Kidney (tissue), 14 donors: ENCODE measurements around the gene CCDC9B. TPM values are rescaled to one million over a fixed set of nuclear protein-coding genes. Genes with fewer than 3 reads are reported as not detected.

Experiments used
- DNase-seq, 5 donors: peaks; one replicate each; pipeline ENCODE4 v3.0.0-alpha.2; 2013 to 2020
- FAIRE-seq: peaks from 2 replicates; lab custom pipeline; 2012; peaks lifted over from hg19 to GRCh38; lab: Jason Lieb, UNC
- H3K27ac ChIP-seq, 2 donors: one replicate each; pipeline ENCODE4 v1.7.0; 2013; ENCODE audit warnings: low read depth in 2 of 2, low read length in 2 of 2, inconsistent platforms in 1 of 2
- H3K27me3 ChIP-seq: one replicate; pipeline ENCODE4 v1.7.1; 2013; ENCODE audit warnings: low read length, inconsistent platforms; ENCODE audit not compliant: control insufficient read depth, insufficient read depth
- H3K36me3 ChIP-seq, 3 donors: one replicate each; pipeline versions ENCODE4 v1.7.0 to v1.7.1; 2013; ENCODE audit warnings: low read length in 3 of 3, control low read depth in 1 of 3, inconsistent platforms in 1 of 3; ENCODE audit not compliant: insufficient read depth in 3 of 3, control insufficient read depth in 2 of 3
- H3K4me1 ChIP-seq, 3 donors: one replicate each; pipeline versions ENCODE4 v1.7.0 to v1.7.1; 2013; ENCODE audit warnings: low read length in 3 of 3, inconsistent platforms in 1 of 3, low read depth in 1 of 3; ENCODE audit not compliant: control insufficient read depth in 2 of 3, insufficient read depth in 2 of 3
- H3K4me3 ChIP-seq, 3 donors: one replicate each; pipeline versions ENCODE4 v1.7.0 to v1.8.1; 2013; ENCODE audit warnings: low read length in 3 of 3, control low read depth in 1 of 3, inconsistent platforms in 1 of 3
- H3K9ac ChIP-seq, 3 donors: one replicate each; pipeline versions ENCODE4 v1.7.0 to v1.7.1; 2013; ENCODE audit warnings: low read length in 3 of 3, control low read depth in 1 of 3, inconsistent platforms in 1 of 3
- H3K9me3 ChIP-seq, 3 donors: one replicate each; pipeline versions ENCODE4 v1.7.0 to v1.7.1; 2013; ENCODE audit warnings: low read length in 3 of 3, control low read depth in 1 of 3, inconsistent platforms in 1 of 3; ENCODE audit not compliant: control insufficient read depth in 2 of 3, insufficient read depth in 1 of 3
- CTCF ChIP-seq: IDR thresholded peaks from 3 replicates; pipeline ENCODE4 v1.5.1; 2012; ENCODE audit warnings: mild to moderate bottlenecking, moderate library complexity, borderline replicate concordance; ENCODE audit not compliant: insufficient read depth; ENCODE audit errors: extremely low read depth
- intact Hi-C: fragments of 100-400 bp; cut with DNase I; formaldehyde crosslinking; loops from one replicate; pipeline ENCODE4 v1.11.1; 2022
- polyA plus RNA-seq: library from polyadenylated mRNA; stranded (reverse); fragments of 350-450 nt; fragmentation: Illumina TruSeq; extraction: RNeasy Lipid Tissue Mini Kit (QIAGEN cat#74804); gene quantifications from one replicate; pipeline ENCODE4 v1.2.3, GENCODE V29; 2014; ENCODE audit warnings: low read depth, low replicate concordance; ENCODE audit not compliant: insufficient read depth
- total RNA-seq: library from RNA; stranded (reverse); fragmentation: NEBNext Ultra II Directional; extraction: Animal tissue kit (Norgen Biotek cat#: 25700); gene quantifications from one replicate; pipeline ENCODE4 v1.2.1, GENCODE V29; 2021
- donor health status: control.
- donor health status: control.
- donor health status: control.
- donor health status: control.
- donor health status: control.
- donor health status: DM: yes; HTN: yes; CAD: no.
- donor health status: Normal renal cell carcinoma (clear cell type).

Gene CCDC9B
- total and polyA plus RNA-seq, 2 donors from 2014 or later, result 4.7 to 60.0 TPM

GRCh38 chr15:40339621-40339945 lies 1.2 kb downstream of the CCDC9B start:
- intact Hi-C loops, result no loop called here
- Histone ChIP-seq H3K4me1 (peaks cover 0 to 36% (median 18%) of the 10 kb centered on the region in 3 donors), H3K36me3 (no peaks in the 10 kb centered on the region), H3K9ac (peak overlapping the region in 2 of 3 donors; percentile 39 to 77), H3K4me3 (peak overlapping the region in 1 of 3 donors; percentile 10), H3K27me3 (no peaks in the 10 kb centered on the region), H3K9me3 (no peaks in the 10 kb centered on the region), H3K27ac (peak overlapping the region; percentile 89 to 96)
- DNase-seq, result peak in 2 of 5 donors; percentile 61 to 72
- FAIRE-seq, result no peak
- TF ChIP-seq CTCF, result no peak

GRCh38 chr15:40338921-40339620 lies 1.7 kb downstream of the CCDC9B start:
- Histone ChIP-seq H3K4me1 (peaks cover 0 to 41% (median 18%) of the 10 kb centered on the region in 3 donors), H3K9ac (peak overlapping the region in 1 of 3 donors; percentile 77), H3K4me3 (no peak overlapping the region), H3K9me3 (no peaks in the 10 kb centered on the region), H3K27ac (peak overlapping the region; percentile 89 to 96), H3K36me3 (no peaks in the 10 kb centered on the region), H3K27me3 (no peaks in the 10 kb centered on the region)
- FAIRE-seq, result no peak
- no peak for TF ChIP-seq CTCF
- DNase-seq, result peak in 2 of 5 donors; percentile 20 to 81
- intact Hi-C loops, result no loop called here

- intact Hi-C loops, result no loop called here
- no peak overlapping the region for H3K4me3 ChIP-seq
Measured at GRCh38 chr15:40338041-40338657, 2.6 kb downstream of the CCDC9B start.

More at GRCh38 chr15:40338041-40338657, 2.6 kb downstream of the CCDC9B start:
- no peak for FAIRE-seq
- Histone ChIP-seq H3K4me1 (peaks cover 0 to 46% (median 18%) of the 10 kb centered on the region in 3 donors), H3K27ac (peak overlapping the region in 1 of 2 donors; percentile 32), H3K27me3 (no peaks in the 10 kb centered on the region), H3K9ac (peak overlapping the region in 1 of 3 donors; percentile 34), H3K9me3 (no peaks in the 10 kb centered on the region), H3K36me3 (no peaks in the 10 kb centered on the region)
- TF ChIP-seq CTCF, result peak; percentile 67
- DNase-seq, result peak; percentile 77 to 89 (median 86)
